H9 (cell line): ENCODE results near the gene TEAD2. TPM values are rescaled to one million over a fixed set of nuclear protein-coding genes. Genes with fewer than 3 reads are reported as not detected.

Source experiments
- DNase-seq: peaks from one replicate; pipeline ENCODE4 v3.0.0-alpha.2; 2017
- H2AFZ ChIP-seq: one replicate; pipeline ENCODE4 v1.6.1; 2013; ENCODE audit warnings: mild to moderate bottlenecking, low read length, control low read depth, moderate library complexity
- H2AK5ac ChIP-seq: 2 replicates; pipeline ENCODE4 v1.6.1; 2013; ENCODE audit warnings: low read length, control low read depth, mixed read lengths; ENCODE audit not compliant: insufficient read length
- H2BK120ac ChIP-seq: one replicate; pipeline ENCODE4 v1.6.1; 2013; ENCODE audit warnings: low read depth, mild to moderate bottlenecking, low read length, control low read depth, inconsistent platforms; ENCODE audit not compliant: poor library complexity, severe bottlenecking
- H2BK12ac ChIP-seq: 2 replicates; pipeline ENCODE4 v1.6.1; 2013; ENCODE audit warnings: low read length, control low read depth, mixed read lengths, low read depth; ENCODE audit not compliant: insufficient read length
- H2BK15ac ChIP-seq: 2 replicates; pipeline ENCODE4 v1.6.1; 2013; ENCODE audit warnings: low read depth, low read length, control low read depth
- H2BK20ac ChIP-seq: one replicate; pipeline ENCODE4 v1.6.1; 2013; ENCODE audit warnings: low read depth, mild to moderate bottlenecking, low read length, control low read depth, inconsistent platforms; ENCODE audit not compliant: poor library complexity, severe bottlenecking
- H2BK5ac ChIP-seq: 2 replicates; pipeline ENCODE4 v1.6.1; 2013; ENCODE audit warnings: low read length, control low read depth, mixed read lengths; ENCODE audit not compliant: insufficient read length
- H3K14ac ChIP-seq: 2 replicates; pipeline ENCODE4 v1.6.1; 2013; ENCODE audit warnings: low read length, control low read depth; ENCODE audit not compliant: insufficient read depth
- H3K18ac ChIP-seq: 2 replicates; pipeline ENCODE4 v1.6.1; 2013; ENCODE audit warnings: low read depth, mild to moderate bottlenecking, mixed read lengths, low read length, control low read depth; ENCODE audit not compliant: insufficient read length
- H3K23ac ChIP-seq: 2 replicates; pipeline ENCODE4 v1.6.1; 2013; ENCODE audit warnings: low read length, control low read depth, mixed read lengths, low read depth; ENCODE audit not compliant: insufficient read length
- H3K23me2 ChIP-seq: 2 replicates; pipeline ENCODE4 v1.6.1; 2013; ENCODE audit warnings: low read depth, mild to moderate bottlenecking, mixed read lengths, low read length, control low read depth; ENCODE audit not compliant: insufficient read length, poor library complexity, severe bottlenecking
- H3K27ac ChIP-seq: 2 replicates; pipeline ENCODE4 v1.5.1; 2013; ENCODE audit warnings: low read length, control low read depth, mixed read lengths, low read depth; ENCODE audit not compliant: insufficient read length
- H3K27me3 ChIP-seq: 2 replicates; pipeline ENCODE4 v1.6.1; 2013; ENCODE audit warnings: low read length, control low read depth, inconsistent platforms; ENCODE audit not compliant: insufficient read depth
- H3K4ac ChIP-seq: 2 replicates; pipeline ENCODE4 v1.6.1; 2013; ENCODE audit warnings: low read depth, mild to moderate bottlenecking, control low read depth, inconsistent platforms, low read length, moderate library complexity
- H3K4me1 ChIP-seq: 2 replicates; pipeline ENCODE4 v1.6.1; 2013; ENCODE audit warnings: low read length, control low read depth, inconsistent platforms; ENCODE audit not compliant: insufficient read depth
- H3K4me2 ChIP-seq: 2 replicates; pipeline ENCODE4 v1.6.1; 2013; ENCODE audit warnings: low read length, control low read depth, mixed read lengths; ENCODE audit not compliant: insufficient read length, insufficient read depth
- H3K56ac ChIP-seq: 2 replicates; pipeline ENCODE4 v1.6.1; 2013; ENCODE audit warnings: low read depth, mild to moderate bottlenecking, mixed read lengths, low read length, control low read depth; ENCODE audit not compliant: insufficient read length
- H3K79me1 ChIP-seq: 2 replicates; pipeline ENCODE4 v1.6.1; 2013; ENCODE audit warnings: low read depth, mild to moderate bottlenecking, moderate library complexity, low read length, control low read depth, inconsistent platforms; ENCODE audit not compliant: insufficient read depth, poor library complexity, severe bottlenecking
- H3K79me2 ChIP-seq: 2 replicates; pipeline ENCODE4 v1.6.1; 2013; ENCODE audit warnings: low read length, control low read depth, inconsistent platforms; ENCODE audit not compliant: insufficient read depth
- H3K9ac ChIP-seq: 2 replicates; pipeline ENCODE4 v1.6.1; 2013; ENCODE audit warnings: low read length, control low read depth, mixed read lengths; ENCODE audit not compliant: insufficient read length; ENCODE audit errors: extremely low read depth
- H3K9me3 ChIP-seq: one replicate; pipeline ENCODE4 v1.6.1; 2013; ENCODE audit warnings: low read depth, low read length, inconsistent platforms; ENCODE audit not compliant: control insufficient read depth
- H3T11ph ChIP-seq: one replicate; pipeline ENCODE4 v1.6.1; 2013; ENCODE audit warnings: mild to moderate bottlenecking, low read length, control low read depth, inconsistent platforms
- H4K20me1 ChIP-seq: one replicate; pipeline ENCODE4 v1.6.1; 2013; ENCODE audit not compliant: control insufficient read depth, insufficient read length, insufficient read depth
- H4K5ac ChIP-seq: 2 replicates; pipeline ENCODE4 v1.6.1; 2013; ENCODE audit warnings: low read depth, mild to moderate bottlenecking, mixed read lengths, low read length, control low read depth; ENCODE audit not compliant: insufficient read length
- H4K8ac ChIP-seq: replicated peaks from 2 replicates; pipeline ENCODE4 v1.6.1; 2013; ENCODE audit warnings: low read length, control low read depth, mixed read lengths, low read depth; ENCODE audit not compliant: insufficient read length
- H4K91ac ChIP-seq: 2 replicates; pipeline ENCODE4 v1.6.1; 2013; ENCODE audit warnings: low read depth, mild to moderate bottlenecking, moderate library complexity, mixed read lengths, low read length, control low read depth; ENCODE audit not compliant: insufficient read length
- H3K27ac Mint-ChIP-seq, 3 experiments: 2 replicates in 2 of 3; 3 replicates in 1 of 3; pipeline ENCODE4 v1.8.0; 2020 to 2021; ENCODE audit warnings: mixed read lengths in 3 of 3, mild to moderate bottlenecking in 1 of 3, moderate library complexity in 1 of 3
- H3K27me3 Mint-ChIP-seq: 2 replicates; pipeline ENCODE4 v1.8.0; 2021; ENCODE audit warnings: low read depth, mild to moderate bottlenecking, moderate library complexity, mixed read lengths
- H3K36me3 Mint-ChIP-seq, 3 experiments: 2 replicates in 2 of 3; 3 replicates in 1 of 3; pipeline ENCODE4 v1.8.0; 2020 to 2021; ENCODE audit warnings: low read depth in 3 of 3, mixed read lengths in 3 of 3; ENCODE audit not compliant: insufficient read depth in 1 of 3
- H3K4me1 Mint-ChIP-seq, 2 experiments: 2 replicates each; pipeline ENCODE4 v1.8.0; 2020; ENCODE audit warnings: mixed read lengths in 2 of 2
- H3K4me3 Mint-ChIP-seq, 2 experiments: 2 replicates in 1 of 2; 3 replicates in 1 of 2; pipeline ENCODE4 v1.8.0; 2020 to 2021; ENCODE audit warnings: mild to moderate bottlenecking in 2 of 2, mixed read lengths in 2 of 2, moderate library complexity in 1 of 2
- H3K9me3 Mint-ChIP-seq, 2 experiments: 2 replicates in 1 of 2; 3 replicates in 1 of 2; pipeline ENCODE4 v1.8.0; 2020; ENCODE audit warnings: mild to moderate bottlenecking in 2 of 2, mixed read lengths in 2 of 2, moderate library complexity in 1 of 2
- CTCF ChIP-seq: fragments of 200-600 bp; sonication (generic); conservative IDR thresholded peaks from 3 replicates; pipeline ENCODE4 v1.8.0; 2021; ENCODE audit warnings: antibody characterized with exemption, mild to moderate bottlenecking
- WGBS: extraction: QIAGEN DNeasy Blood & Tissue Kit; methylation state at CpG from one replicate; pipeline ENCODE4 v1.1.7; 2013; ENCODE audit warnings: missing lambda C conversion rate, low lambda C conversion rate, mixed read lengths; ENCODE audit not compliant: insufficient read length; ENCODE audit errors: extremely low coverage; 5-methylcytosine and 5-hydroxymethylcytosine counted together
- total RNA-seq: library from RNA; stranded (reverse); gene quantifications from 2 replicates; pipeline ENCODE4 v1.2.1, GENCODE V29; 2021

The TEAD2 gene
- total RNA-seq, 1 experiment from 2014 or later = 126 TPM

- Histone ChIP-seq H3K9me3 (peaks cover 11% of the 10 kb centered on the region), H3K18ac (no peak overlapping the region), H3K79me1 (no peaks in the 10 kb centered on the region), H3K4ac (no peak overlapping the region), H3K14ac (no peak overlapping the region), H3K4me2 (no peak overlapping the region), H3K56ac (no peak overlapping the region), H2BK15ac (no peak overlapping the region), H3K9ac (no peak overlapping the region), H2AFZ (no peak overlapping the region), H3K4me1 (no peaks in the 10 kb centered on the region), H3K79me2 (no peaks in the 10 kb centered on the region), H2BK12ac (no peak overlapping the region), H2BK5ac (no peak overlapping the region), H3K27me3 (no peaks in the 10 kb centered on the region), H3K23ac (no peak overlapping the region), H2AK5ac (no peak overlapping the region), H2BK20ac (no peak overlapping the region), H3K23me2 (no peaks in the 10 kb centered on the region), H4K20me1 (no peaks in the 10 kb centered on the region), H4K5ac (no peak overlapping the region), H3T11ph (no peak overlapping the region), H3K27ac (no peak overlapping the region), H4K91ac (no peak overlapping the region), H2BK120ac (no peak overlapping the region), H4K8ac (no peak overlapping the region)
- Mint-ChIP-seq H3K36me3 (peaks cover 10 to 16% (median 12%) of the 10 kb centered on the region in 3 experiments; a peak in 6 of 7 replicates), H3K27ac (no peak overlapping the region), H3K4me1 (peaks cover 4 to 9% of the 10 kb centered on the region in 2 experiments; a peak in 2 of 4 replicates), H3K9me3 (peaks cover 16 to 22% of the 10 kb centered on the region in 2 experiments), H3K27me3 (peaks cover 19% of the 10 kb centered on the region), H3K4me3 (no peak overlapping the region)
- TF ChIP-seq CTCF = no peak
- no CpG with 5 or more reads among the region's 3 CpGs for WGBS
- no peak for DNase-seq
These were observed 9.0 kb upstream of the TEAD2 start for GRCh38 chr19:49371184-49371583.
